Stimulated activated CD8-positive, alpha-beta memory T cell treated with anti-CD3 and anti-CD28 coated beads, Interleukin-15, amount 100 ng/mL, for 24 hours (primary cell): Measurements from ENCODE around the gene XDH.

ENCODE experiments used
- DNase-seq: peaks from one replicate; pipeline ENCODE4 v3.0.0-alpha.2; 2020; ENCODE audit warnings: low read depth

XDH gene

DNA sequence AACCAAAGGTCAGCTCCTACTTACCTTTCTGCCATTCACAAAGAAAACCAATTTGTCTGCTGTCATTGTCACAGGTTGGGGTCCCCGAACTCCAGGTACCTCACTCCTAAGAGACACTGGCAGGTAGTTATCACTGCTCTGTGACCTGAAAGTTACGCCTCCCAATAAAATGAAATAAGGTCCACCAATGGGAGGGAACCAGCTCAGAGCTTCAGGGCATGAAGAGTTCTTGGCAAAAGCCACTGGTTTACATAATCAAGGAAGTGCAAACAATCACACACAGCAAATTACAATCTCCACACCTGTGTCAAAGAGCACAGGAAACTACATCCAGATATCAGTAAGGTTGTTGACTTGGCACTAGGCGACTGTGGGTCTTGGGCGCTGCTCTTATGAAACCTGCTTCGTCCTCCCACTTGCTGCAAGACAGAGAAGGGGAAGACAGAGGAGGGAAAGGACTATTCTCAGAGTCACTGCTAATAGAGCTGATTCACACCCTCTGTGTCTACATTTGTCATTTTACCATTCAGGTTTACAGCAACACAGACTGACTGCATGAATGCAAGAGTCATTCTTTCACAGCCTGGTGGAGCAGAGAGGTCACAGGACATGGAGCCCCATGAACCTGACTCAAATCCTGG, at the start of gene XDH:
TSS of gene XDH (minus strand) at position 142 of the 641 bp plus-strand sequence. CDS start at position 66, 76 bp downstream.
- no peak for DNase-seq

DNA sequence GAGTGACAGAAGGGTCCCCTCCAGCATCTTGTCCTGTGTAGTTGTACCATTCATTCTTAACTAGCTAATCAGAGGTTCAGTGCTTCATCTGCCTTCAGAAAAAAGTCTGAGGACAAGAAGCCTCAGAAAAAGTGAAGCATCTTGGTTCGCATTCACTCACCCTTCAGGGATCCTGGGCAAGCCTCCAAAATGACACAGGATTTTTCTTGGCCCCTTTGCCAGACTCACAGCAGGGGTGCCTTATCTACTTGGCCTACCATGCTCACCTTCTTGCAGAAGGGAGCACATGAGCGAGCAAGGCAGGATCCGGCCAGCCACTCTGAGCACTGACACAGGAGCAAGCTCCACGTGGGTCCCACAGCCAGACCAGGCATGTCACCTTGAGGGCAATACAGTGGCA, 43.1 kb upstream of the XDH start:
- no peak for DNase-seq

DNA sequence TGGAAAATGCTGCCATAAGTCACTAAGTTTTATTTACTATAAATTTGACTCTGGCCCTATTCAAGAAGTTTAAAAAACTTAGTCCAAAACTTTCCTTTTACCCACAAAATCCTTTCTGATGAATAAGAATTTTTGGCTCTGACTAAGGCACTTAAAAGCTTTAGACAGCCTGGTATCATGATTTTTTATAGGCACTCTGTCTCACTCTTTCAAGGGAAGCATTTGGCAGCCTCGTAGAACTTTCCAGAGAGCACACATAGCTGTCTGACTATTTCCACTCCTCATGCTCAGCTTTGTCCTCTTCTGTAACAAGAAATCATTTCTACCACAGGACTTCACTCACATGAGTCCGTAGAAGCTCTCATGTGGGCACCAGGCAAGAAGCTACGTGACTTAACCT, 32.3 kb upstream of the XDH start:
- DNase-seq = no peak

DNA sequence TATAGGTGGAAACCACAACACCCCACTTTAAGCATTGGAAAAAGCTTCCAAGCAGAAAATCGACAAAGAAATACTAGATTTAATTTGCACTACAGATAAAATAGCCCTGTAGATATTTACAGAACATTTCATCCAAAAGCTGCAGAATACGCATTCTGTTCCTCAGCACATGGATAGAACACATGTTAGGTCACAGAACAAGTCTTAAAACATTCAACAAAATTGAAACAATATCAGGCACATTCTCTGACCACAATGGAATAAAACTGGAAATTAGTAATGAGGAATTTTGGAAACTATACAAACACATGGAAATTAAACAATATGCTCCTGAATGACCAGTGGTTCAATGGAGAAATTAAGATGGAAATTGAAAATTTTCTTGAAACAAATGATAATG, 27.8 kb upstream of the XDH start:
- DNase-seq = no peak

DNA sequence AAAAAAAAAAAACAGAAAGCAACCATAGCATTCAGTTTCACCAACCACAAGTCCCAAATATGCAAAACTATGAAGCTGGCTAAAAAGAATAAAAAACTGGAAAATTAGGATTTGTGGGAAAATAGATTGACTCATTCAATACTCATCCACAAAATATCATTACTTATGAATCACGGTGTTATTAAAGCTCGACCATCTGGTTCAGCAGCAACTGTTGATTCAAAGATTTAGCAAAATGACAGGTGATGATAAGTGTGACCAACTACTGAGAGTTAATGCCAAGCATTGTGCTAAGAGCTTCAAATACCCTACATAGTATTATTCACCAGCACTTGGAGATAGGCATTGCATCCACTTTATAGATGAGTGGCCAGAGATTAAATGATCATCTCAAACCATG, 26.2 kb upstream of the XDH start:
- DNase-seq = no peak

DNA sequence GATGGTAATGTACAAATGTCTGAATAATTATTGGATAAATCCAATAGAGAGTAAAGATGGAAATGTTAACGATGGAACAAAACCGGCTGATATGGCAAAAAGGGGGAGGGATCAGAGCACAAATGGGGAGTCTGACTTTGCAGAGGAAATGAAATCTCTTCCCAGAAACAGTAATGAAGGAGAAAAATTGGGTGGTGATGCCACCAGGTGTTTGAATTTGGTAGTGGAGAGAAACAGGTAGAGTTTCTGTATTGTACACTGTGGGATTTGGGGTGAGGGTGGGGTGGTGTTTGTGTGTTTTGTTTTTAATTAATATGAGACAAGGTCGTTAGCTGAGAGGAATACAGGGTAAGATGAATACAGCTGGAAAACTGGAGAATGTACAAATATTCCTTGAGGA, 20.4 kb upstream of the XDH start:
- DNase-seq = no peak

DNA sequence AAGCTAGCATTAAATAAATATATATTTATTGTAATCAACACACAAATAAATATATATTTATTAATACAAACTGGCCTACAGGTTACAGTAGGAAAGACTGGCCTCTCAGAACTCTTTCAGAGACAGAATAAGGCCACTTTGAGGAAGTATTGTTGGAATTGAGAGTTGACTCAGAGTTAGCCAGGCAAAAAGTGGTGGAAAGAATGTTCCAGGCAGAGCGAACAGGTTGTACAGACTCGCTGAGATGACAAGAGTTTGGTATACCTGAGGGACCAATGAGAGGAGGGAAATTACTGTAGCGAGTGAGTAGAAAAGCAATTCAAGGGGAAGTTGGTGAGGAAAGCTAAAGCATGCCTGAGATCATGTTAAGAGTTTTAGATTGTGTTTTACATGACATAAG, 19.0 kb upstream of the XDH start:
- DNase-seq = no peak

DNA sequence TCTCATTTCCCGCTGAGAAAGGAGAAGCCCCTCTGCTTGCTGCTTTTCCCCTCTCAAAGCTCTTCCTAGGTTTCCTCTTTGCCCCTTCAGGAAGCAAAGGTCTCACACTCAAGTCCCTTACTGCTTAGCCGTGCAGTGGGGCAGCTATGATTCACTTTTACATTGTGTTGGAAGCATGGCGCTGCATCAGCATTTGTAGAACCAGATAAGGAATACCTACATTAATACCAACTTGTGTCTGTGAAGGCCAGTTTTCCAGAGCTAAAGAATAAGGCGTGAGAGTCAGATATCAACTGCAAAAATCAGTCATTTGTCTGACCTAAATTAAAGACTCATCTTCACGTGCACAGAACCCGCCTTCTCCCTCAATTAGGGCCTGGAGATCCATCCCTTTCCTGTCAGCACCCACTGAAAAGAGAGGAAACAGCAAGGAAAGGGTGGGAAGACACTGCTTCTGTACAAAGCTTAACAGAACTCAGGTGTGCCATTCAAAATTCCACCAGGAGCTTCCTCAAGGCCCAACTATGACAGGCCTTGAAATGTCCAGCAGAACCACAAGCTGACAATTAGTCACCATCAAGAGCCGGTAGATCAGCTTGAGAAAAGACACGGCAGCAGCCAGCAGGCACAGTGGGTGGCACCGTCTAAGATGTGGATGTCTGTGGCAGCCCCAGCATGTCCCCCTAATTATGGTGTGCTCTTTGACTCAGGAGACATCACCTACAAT, 16.1 kb upstream of the XDH start:
- no peak for DNase-seq

DNA sequence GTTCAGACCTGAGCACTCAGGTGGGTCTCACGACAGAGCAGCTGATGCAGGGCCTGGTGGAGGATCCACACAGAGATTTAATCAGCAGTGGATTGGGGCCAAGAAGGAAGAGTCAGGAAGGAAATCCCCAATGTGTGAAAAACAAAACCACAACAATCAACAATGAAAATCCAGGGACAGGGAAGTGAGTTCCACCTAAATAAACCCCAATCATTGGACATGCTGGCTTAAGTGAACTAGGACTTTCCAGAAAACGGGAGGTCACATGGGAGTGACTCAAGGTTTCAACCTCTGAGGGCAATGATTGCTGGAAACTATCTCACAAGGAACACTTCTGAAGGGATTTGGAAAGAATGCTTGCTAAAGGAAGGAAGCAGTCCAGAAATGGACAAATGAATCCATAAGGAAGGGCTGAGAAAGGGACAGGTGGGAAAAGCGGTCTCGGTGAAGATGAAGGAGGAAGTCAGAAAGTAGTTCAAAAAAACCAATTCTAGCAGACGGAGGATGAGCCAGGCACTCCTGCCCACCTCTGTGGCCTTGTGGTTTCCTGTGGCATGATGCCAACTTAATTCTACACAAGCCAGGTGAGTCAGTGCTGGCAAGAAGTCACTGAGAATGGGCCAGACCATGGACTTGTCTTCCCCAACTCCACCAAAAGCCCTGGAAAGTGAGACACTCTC, 15.4 kb upstream of the XDH start:
- DNase-seq = no peak

DNA sequence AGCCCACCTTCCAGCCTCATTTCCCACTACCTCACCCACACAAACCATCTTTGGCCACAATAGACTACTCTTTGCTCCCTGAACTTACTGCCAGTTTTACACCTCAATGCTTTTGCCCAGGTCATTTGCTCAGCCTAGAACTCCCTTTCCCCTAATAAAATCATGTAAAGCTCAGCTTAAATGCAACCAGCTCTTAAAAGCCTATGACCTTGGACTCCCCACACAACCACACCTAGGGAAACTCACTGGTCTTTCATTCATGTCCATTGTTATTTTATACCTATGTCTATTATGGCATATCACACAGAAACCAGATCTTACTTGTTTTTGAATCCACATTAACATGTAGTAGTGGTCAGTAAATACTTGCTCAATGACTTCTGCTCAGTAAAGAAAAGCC, 14.5 kb upstream of the XDH start:
- no peak for DNase-seq

DNA sequence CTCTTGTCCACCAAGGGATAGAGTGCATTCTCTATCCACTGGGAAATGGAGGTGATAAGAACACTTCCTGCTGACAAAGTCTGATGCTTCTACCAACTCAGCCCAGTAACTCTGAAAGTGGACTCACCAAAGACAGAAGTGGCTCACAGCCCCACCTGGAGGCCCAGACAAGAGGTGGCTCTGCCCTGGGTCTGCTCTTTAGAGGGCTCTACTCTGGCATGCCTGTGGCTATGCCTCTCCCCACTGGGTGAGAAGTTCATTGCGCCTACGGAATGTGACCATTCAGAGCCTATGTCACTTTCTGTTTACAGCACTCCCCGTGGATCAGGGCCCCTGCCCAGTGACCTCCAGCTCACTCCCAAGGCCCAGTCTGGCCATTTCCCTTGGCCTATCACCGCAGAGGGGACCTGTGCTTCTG, 13.5 kb upstream of the XDH start:
- DNase-seq = no peak

DNA sequence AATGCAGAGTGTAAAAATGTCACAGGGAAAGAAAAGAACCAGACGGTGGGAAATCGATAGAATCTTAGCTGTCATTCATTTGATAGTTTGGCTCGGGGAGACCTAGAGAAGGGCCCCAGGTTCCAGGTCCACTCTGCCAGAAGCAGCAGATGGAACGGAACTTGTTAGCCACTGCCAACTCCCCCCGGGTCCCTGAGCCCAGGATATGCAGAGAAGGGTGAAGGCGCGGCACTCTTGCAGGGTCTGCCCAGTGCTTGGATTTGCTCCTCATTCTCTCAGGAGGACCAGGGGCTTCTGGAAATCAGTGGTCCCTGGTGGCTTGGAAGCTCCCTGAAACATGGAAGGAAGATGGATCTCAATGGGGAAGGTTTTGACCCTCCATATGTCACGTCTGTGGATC, 11.6 kb upstream of the XDH start:
- no peak for DNase-seq

DNA sequence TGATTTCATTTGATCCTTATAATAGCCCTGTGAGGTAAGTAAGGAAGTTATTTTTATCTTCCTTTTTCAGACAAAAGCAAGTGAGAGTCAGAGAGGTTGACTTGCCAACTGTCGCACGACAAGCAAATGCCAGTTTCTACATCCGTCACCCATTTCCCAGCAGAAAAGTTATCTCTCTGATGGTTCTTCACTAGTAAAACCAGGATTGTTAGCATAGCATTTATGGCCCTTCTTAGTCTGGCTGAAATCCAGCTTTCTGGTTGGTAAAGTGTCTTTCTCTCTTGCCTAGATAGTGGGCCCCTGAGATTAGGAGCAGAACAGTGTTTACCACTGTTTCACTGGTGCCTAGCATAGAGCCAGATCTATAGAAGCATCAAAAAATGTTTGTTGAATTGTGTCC, 7.1 kb upstream of the XDH start:
- DNase-seq = no peak

DNA sequence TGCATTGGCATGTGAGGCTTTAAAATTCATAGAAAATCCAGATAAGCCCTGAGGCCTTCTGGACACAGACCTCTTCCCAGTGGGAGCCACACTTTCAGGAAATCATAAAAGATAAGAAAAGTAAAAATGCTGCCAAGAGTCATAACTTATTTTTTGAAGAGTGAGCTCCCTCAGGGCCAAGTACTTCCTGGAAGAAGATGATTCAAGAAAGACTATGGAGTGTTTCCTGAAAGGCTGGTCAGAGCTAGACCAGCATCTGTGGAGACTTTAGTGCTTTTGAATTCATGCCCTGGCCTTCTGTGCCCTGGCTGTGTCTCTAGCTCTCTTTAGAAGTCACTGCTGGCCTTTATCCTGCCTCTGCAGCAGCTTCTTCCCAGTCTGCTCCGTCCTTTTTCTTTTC, 6.4 kb upstream of the XDH start:
- DNase-seq = no peak

DNA sequence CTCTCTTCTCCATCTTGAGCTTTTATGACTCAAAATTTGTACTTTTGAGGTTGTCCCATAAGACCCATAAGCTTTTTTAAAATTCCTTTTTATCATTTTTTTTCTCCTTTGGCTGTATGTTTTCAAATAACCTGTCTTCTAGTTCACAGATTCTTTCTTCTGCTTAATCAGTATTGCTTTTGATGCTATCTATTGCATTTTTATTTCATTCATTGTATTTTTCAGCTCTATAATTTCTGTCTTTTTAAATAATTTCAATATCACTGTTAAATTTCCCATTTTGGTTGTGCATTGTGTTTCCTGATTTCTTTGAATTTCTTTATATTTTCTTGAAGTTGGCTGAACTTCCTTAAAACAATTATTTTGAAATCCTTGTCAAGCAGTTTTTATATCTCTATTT, 4.8 kb upstream of the XDH start:
- DNase-seq = no peak

DNA sequence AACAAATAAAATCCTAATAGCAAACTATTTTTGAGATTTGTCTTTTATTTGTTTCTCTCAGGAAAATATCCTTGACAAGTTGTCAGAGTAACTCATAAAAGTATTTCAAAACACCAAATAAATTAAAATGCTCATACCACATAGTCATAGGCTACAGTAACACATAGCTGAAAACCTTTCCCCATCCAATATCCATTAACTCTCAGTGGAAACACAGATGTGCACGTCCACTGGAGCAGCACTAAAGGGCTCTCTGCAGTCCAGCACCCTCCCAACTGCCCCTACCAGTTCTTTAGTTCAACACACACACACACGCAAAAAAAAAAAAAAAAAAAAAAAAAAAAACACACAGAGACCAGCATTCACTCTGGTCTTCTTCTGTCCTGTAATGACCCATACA, 879 bp upstream of the XDH start:
- no peak for DNase-seq

DNA sequence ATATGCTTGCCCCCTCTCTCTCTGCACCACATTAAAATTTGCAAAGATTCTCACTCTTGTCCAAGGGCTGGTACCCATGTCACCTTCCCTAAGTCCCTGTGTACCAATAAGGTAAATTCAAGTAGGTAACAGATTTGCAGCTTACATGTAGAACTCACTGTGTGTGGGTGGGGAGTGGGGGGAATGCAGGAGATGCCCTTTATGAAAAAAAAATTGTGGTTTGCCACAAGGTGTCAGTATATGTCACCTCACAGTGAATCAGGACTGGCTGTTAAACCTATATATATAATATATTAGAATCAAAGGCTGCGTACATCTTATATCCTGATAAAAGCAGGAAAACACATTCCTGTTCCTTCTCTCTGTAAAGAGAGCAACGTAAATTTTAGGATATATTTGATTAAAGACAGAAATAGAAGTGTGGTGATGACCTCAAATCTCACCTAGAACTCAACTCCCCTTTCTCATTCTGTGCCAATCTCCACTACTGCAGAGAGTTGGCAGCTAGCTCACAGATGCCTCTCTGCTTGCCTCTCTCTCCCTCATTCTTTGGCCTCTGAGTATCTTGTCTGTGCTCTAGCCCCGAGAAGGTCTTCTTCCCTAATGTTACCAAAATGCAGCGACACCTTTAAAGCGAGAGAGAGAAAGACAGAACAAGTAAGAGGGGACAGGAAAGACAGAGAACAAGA, 536 bp downstream of the XDH start:
- no peak for DNase-seq

DNA sequence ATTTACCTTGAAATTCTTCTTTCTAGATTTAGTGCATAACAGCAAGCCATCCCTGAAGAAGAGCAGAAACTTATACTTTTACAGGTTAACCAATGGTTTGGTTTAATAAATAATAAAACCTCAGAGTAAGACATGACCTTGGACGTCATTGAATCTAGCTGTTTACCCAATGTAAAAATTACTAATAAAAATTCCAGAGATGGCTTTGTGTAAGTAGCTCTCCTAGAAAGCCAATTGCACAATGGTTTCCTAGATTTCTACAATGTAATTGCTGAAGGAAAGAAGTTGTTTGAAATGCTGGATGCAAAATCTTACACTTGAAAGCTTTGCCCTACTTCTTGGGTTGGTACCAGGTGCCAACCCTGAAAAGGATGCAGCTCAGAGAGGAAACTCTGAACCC, 1.5 kb downstream of the XDH start:
- DNase-seq = no peak

DNA sequence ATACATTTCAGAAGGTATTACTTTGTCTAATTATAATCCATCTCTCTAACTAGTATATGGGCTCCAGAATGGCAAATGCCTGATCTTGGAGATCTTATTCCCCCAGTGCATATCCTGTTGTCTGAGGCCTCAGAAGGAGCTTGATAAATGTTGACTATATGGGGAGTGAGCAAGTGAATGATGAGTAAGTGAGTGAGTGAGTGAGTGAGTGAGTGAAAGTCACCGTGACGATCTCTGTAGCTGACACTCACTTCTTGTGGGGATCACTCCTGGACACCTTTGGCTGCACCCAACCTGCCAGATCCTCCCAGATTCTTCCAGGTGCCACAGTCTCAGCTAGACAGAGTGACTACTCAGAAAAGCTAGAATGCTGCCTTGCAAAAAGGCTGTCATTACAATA, 2.8 kb downstream of the XDH start:
- DNase-seq = no peak

DNA sequence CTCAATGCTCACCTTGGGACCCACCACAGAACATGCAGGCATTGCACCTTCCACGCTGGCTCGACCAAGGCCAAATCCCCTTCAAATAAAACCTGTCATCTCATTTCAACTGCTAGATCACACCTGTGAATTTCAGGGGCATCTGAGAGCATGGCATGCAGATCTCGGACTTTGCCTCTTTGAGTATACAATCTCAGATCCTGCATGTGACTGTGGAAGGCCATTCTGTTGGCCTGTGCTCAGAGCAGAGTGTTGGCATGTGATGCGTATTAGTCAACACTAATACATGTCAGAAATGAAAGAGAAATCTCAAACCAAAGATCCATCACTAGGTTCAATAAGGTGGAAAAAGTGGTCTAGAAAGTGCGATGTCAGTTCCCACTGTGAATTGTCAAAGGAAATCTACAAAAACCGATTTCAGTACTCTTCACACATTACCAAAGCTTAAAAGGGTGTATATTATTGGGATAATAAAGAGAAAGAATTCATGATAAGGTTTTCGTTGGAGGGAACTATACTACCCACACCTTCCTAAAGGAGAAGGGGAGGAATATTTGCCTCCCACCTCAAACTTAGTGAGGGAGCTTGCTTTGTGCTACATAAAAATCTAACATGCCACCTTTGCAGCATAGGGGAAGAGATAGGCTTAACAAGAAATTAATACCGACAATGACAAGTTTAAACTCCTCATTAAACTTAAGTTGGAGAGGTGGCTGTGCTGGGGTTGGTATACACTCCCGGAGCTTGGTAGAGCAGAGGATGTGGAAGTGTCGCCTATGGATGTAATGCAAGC, 7.8 kb downstream of the XDH start:
- no peak for DNase-seq

DNA sequence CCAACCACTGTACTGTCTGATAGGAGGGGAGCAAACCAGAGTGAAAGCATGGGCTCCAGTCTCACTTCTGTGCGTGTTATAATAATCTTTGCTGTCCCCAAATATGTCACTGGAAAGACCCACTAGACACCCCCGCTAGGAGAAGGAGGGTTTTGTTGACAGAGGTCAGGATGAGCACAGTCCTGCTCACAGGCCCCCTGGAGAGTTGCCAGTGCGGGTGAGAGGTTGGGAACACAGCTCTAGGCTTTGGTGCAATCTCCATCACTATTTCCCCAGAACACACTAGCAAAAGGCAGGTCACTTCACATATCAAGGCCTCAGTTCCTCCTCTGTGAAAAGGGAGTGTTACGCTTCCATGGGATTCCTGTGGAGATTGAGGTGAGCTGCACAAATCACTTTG, 9.7 kb downstream of the XDH start:
- no peak for DNase-seq

DNA sequence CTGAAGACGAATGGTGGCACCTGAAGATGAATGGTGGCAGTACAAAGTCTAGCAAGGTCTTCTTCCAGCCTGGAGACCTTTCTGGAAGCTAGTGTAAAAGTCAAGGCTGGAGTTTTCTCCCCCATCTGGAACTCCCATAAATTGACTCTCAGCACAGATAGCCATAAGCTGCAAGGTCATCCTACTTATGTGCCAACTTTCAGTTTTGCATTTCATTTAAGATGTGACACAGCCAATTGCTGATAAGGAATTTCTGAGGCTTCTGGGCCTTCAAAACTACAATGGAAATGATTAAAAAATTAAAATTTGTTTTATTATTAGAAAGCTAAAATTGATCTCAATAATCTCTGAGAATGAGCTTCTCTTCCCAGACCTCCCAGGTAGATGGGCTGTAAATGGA, 10.2 kb downstream of the XDH start:
- no peak for DNase-seq
